Measurements from ENCODE around the gene RPTOR. TPM values are rescaled to one million over a fixed set of nuclear protein-coding genes. Genes with fewer than 3 reads are reported as not detected.

The RPTOR gene
- total RNA-seq, 4 donors from 2014 or later: 47.6 to 56.9 (median 55.4) TPM

DNA sequence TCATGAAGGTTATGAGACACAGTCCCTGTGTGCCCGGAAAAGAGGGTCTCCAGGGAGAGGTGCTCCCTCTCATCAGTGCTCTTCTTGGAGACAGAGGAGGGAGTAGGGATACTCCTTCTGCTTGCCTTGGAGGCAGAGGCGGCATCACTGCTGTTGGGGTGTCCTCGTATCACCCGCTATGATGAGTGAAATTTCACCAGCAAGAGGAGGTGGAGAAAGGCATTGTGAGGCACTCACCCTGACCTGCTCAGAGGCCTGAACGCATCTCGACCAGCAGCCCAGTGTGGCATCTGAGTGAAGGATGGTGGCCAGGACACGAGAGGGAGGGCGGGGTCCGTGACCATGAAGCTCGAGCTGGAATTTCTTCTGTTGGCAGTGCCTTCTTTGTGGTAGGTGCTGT is 224.9 kb downstream of the RPTOR start:
- Histone ChIP-seq H3K4me3 (no peak overlapping the region), H3K36me3 (no peaks in the 10 kb centered on the region), H3K27me3 (no peaks in the 10 kb centered on the region), H3K4me1 (peaks cover 19 to 28% of the 10 kb centered on the region in 2 donors), H3K27ac (peak overlapping the region in 2 of 4 donors; percentile 5 to 69), H3K9me3 (no peaks in the 10 kb centered on the region)
- intact Hi-C loops (cut with DNase I; ENCODE audit: low total_unique reads): no loop called here
- in situ Hi-C loops (cut with MboI; ENCODE audit: low sequenced_read_pairs in 4 of 4): no loop called here
- TF ChIP-seq POLR2A (IDR thresholded peaks at IDR 0.05): no peak
- TF ChIP-seq, protein P1, sequence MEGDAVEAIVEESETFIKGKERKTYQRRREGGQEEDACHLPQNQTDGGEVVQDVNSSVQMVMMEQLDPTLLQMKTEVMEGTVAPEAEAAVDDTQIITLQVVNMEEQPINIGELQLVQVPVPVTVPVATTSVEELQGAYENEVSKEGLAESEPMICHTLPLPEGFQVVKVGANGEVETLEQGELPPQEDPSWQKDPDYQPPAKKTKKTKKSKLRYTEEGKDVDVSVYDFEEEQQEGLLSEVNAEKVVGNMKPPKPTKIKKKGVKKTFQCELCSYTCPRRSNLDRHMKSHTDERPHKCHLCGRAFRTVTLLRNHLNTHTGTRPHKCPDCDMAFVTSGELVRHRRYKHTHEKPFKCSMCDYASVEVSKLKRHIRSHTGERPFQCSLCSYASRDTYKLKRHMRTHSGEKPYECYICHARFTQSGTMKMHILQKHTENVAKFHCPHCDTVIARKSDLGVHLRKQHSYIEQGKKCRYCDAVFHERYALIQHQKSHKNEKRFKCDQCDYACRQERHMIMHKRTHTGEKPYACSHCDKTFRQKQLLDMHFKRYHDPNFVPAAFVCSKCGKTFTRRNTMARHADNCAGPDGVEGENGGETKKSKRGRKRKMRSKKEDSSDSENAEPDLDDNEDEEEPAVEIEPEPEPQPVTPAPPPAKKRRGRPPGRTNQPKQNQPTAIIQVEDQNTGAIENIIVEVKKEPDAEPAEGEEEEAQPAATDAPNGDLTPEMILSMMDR (IDR thresholded peaks at IDR 0.05 in 4 of 5, conservative IDR thresholded peaks at IDR 0.05 in 1 of 5): no peak
- ATAC-seq (no peak), DNase-seq (no peak)

DNA sequence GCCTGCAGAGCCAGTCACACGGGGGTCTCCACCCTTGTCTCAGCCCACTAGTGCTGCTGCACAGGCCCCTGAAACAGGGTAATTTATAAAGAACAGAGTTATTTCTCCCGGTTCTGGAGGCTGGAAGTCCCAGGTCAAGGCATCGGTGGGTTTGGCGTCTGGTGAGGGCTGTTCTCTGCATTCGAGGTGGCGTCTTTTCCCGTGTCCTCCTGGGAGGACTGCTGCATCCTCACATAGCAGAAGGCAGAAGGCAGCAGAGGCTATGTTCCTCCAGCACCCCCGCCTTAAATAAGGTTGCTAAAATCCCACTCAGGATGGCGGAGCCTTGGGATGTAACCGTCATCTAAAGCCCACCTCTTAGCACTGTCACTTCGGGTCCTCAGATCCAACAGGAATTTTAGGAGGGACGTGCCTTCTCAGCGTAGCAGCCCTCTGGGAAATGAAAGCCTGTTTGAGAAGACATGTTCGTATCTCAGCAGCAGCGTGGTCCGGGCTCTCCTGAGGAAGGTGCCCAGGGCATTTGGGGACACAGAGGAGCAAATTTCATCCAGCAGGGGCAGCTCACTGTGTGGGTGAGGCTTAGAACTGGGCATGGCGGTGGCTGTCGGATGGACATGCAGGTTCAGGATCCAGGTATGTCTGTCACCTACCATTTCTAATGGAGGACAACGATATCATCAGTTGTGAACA is 225.4 kb downstream of the RPTOR start:
- H3K9me3 ChIP-seq: no peaks in the 10 kb centered on the region
- no peaks in the 10 kb centered on the region for H3K36me3 ChIP-seq
- H3K27ac ChIP-seq: peak overlapping the region in 2 of 4 donors; percentile 69 to 97
- ATAC-seq: no peak
- in situ Hi-C loops (cut with MboI; ENCODE audit: low sequenced_read_pairs in 4 of 4) (no loop called here), intact Hi-C loops (cut with DNase I; ENCODE audit: low total_unique reads) (loop anchor here (5.0 kb wide), 1 partner anchor 87 kb away; no protein-coding TSS in a partner anchor)
- TF ChIP-seq, protein P1 (IDR thresholded peaks at IDR 0.05 in 4 of 5, conservative IDR thresholded peaks at IDR 0.05 in 1 of 5): no peak
- no peak for TF ChIP-seq POLR2A (IDR thresholded peaks at IDR 0.05)
- DNase-seq: no peak
- no peak overlapping the region for H3K4me3 ChIP-seq
- H3K4me1 ChIP-seq: peaks cover 25 to 34% of the 10 kb centered on the region in 2 donors
- no peaks in the 10 kb centered on the region for H3K27me3 ChIP-seq

DNA sequence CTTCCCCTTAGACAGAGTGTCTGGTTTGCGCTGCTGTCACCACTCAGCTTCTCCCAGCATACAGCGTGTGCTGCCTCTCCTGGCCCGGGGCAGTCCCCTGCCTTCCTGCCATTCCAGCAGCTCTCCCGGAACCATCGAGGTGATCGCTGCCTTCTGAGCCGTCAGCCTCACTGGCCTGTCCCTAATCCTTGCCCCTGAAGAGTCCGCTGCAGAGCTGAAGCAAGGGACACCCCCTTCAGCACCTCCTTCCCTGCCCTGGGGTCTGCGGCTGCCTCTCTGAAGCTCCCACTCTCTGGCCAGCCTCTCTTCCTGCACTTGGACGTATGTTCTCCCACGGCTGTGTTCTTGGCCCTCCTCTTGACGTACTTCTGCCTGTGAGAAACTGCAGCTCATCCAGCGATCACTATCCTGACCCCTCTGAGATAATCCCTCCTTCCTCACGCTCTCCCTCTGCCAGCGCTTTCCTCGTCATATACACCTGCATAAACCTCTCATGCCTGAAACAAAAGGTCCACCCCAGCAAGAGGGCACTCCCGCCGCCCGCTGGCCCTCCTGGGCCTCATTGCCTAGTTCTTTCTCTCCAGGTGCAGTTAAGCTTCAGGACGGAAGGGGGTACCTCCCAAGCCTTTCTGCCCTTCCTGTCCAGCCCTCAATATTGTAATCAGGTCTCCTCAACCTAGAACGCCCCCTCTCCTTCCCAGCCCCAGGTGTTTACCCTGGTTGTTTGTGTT is 226.4 kb downstream of the RPTOR start:
- in situ Hi-C loops (cut with MboI; ENCODE audit: low sequenced_read_pairs in 4 of 4): no loop called here
- no peaks in the 10 kb centered on the region for H3K27me3 ChIP-seq
- intact Hi-C loops (cut with DNase I; ENCODE audit: low total_unique reads): loop anchor here (5.0 kb wide), 1 partner anchor 86 kb away; no protein-coding TSS in a partner anchor
- ATAC-seq (no peak), DNase-seq (no peak)
- TF ChIP-seq POLR2A (IDR thresholded peaks at IDR 0.05): no peak
- TF ChIP-seq, protein P1 (IDR thresholded peaks at IDR 0.05 in 4 of 5, conservative IDR thresholded peaks at IDR 0.05 in 1 of 5): no peak
- H3K4me3 ChIP-seq: no peak overlapping the region
- peak overlapping the region; percentile 88 to 97 (median 93) for H3K27ac ChIP-seq
- no peaks in the 10 kb centered on the region for H3K36me3 ChIP-seq
- no peaks in the 10 kb centered on the region for H3K9me3 ChIP-seq
- H3K4me1 ChIP-seq: peaks cover 34 to 43% of the 10 kb centered on the region in 2 donors

DNA sequence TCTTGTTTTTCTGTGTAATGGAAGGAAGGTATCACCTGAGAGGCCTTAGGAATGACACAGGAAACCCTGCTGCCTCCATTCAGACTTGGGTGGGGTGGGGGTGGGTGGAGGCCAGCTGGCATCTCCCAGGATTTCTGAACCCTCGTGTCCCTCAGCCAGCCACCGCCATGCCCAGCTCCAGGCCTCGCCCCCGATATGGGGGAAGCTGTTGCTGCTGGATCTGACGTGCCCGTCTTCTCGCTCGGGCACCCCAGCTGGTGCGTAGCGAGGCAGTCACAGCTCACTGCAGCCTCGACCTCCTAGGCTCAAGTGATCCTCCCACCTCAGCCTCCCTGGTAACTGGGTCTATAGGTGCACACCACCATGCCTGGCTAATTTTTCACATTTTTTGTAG is 227.0 kb downstream of the RPTOR start:
- ATAC-seq (no peak), DNase-seq (no peak)
- Histone ChIP-seq H3K4me3 (no peak overlapping the region), H3K36me3 (no peaks in the 10 kb centered on the region), H3K27ac (peak overlapping the region; percentile 88 to 97 (median 93)), H3K9me3 (no peaks in the 10 kb centered on the region), H3K27me3 (no peaks in the 10 kb centered on the region), H3K4me1 (peaks cover 40 to 49% of the 10 kb centered on the region in 2 donors)
- in situ Hi-C loops (cut with MboI; ENCODE audit: low sequenced_read_pairs in 4 of 4) (no loop called here), intact Hi-C loops (cut with DNase I; ENCODE audit: low total_unique reads) (loop anchor here (5.0 kb wide), 1 partner anchor 86 kb away; no protein-coding TSS in a partner anchor)
- TF ChIP-seq POLR2A (IDR thresholded peaks at IDR 0.05): no peak
- TF ChIP-seq, protein P1 (IDR thresholded peaks at IDR 0.05 in 4 of 5, conservative IDR thresholded peaks at IDR 0.05 in 1 of 5): no peak

Data from gastrocnemius medialis (tissue), 4 donors.